Measurements from ENCODE around the gene PYROXD2. TPM values are rescaled to one million over a fixed set of nuclear protein-coding genes. Genes with fewer than 3 reads are reported as not detected.

Gene PYROXD2
- total RNA-seq, 4 donors from 2014 or later = 0.97 to 6.7 (median 3.8) TPM

DNA sequence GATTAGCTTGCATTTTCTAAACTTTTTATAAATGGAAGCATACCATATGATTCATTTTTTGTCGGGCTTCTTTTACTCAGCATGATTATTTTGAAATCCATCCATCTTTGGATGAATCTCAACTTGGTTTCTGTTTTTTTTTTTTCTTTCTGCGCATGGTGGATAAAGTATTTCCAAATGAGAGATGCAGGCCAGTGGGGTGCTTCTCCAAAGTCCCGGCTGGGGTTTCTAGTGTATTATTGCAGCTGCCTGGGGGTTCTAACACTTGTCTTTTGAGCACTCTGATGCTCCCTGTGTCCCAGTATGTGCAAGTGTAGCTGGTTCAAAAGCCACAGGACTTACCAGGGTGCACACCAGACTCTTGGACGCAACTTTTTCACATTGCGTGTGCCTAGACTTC lies 76.1 kb downstream of the PYROXD2 start:
- 78 to 83% methylated on average over 4 to 5 of the region's 5 CpGs for WGBS, 2 donors
- no peak overlapping the region for H3K4me3 ChIP-seq (ENCODE audit: low read depth, poor library complexity, severe bottlenecking)
- TF ChIP-seq, protein P1, sequence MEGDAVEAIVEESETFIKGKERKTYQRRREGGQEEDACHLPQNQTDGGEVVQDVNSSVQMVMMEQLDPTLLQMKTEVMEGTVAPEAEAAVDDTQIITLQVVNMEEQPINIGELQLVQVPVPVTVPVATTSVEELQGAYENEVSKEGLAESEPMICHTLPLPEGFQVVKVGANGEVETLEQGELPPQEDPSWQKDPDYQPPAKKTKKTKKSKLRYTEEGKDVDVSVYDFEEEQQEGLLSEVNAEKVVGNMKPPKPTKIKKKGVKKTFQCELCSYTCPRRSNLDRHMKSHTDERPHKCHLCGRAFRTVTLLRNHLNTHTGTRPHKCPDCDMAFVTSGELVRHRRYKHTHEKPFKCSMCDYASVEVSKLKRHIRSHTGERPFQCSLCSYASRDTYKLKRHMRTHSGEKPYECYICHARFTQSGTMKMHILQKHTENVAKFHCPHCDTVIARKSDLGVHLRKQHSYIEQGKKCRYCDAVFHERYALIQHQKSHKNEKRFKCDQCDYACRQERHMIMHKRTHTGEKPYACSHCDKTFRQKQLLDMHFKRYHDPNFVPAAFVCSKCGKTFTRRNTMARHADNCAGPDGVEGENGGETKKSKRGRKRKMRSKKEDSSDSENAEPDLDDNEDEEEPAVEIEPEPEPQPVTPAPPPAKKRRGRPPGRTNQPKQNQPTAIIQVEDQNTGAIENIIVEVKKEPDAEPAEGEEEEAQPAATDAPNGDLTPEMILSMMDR (IDR thresholded peaks at IDR 0.05) = no peak
- TF ChIP-seq POLR2A (IDR thresholded peaks at IDR 0.05) = no peak
- intact Hi-C loops (cut with DNase I; ENCODE audit: low total_unique reads) = no loop called here
- DNase-seq (ENCODE audit: low spot score in 2 of 2) = peak in 1 of 2 donors; percentile 52

DNA sequence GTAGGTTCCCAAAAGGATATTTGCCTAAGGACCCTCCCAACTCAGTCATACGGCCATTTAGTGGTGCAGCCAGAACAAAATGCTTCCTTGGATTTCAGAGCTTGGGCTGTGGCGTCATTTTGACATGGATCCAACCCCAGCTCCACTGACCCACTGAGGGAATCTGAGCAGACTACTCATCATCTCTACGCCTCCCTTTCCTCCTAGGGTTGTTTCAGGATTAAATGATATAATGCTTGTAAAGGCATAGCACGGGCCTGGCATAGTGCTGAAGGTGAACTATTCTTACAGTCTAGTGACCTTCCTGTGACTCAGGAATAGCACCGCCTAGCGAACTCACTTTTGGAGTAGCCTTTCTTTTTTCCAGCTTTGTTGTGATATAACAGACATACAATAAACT lies 76.7 kb downstream of the PYROXD2 start:
- intact Hi-C loops (cut with DNase I; ENCODE audit: low total_unique reads) = no loop called here
- TF ChIP-seq POLR2A (IDR thresholded peaks at IDR 0.05) = no peak
- TF ChIP-seq, protein P1 (IDR thresholded peaks at IDR 0.05) = no peak
- H3K4me3 ChIP-seq (ENCODE audit: low read depth, poor library complexity, severe bottlenecking) = no peak overlapping the region
- DNase-seq (ENCODE audit: low spot score in 2 of 2) = peak in 1 of 2 donors; percentile 21
- 68 to 83% methylated on average over 6 of the region's 6 CpGs for WGBS, 2 donors

DNA sequence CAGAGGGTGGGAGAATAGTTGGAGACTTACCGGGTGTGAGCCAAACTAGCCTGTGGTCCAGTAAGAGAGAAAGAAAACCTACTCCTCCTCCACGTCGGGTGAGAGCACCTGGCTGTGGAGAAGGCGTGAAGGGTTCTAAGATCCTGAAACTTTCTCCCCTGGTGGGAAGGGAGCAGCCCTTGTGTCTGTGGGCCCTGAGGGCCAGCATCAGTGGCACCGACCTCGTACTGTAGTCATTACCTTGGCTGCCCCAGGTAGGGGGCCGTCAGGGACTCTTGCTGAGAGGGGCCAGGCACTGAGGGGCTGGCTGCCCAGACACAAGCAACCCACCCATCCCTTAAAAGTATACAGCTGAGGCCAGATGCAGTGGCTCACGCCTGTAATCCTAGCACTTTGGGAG lies 77.5 kb downstream of the PYROXD2 start:
- DNase-seq (ENCODE audit: low spot score in 2 of 2) = peak in 1 of 2 donors; percentile 75
- TF ChIP-seq POLR2A (IDR thresholded peaks at IDR 0.05) = no peak
- TF ChIP-seq, protein P1 (IDR thresholded peaks at IDR 0.05) = no peak
- intact Hi-C loops (cut with DNase I; ENCODE audit: low total_unique reads) = no loop called here
- 87 to 89% methylated on average over 8 of the region's 8 CpGs for WGBS, 2 donors
- no peak overlapping the region for H3K4me3 ChIP-seq (ENCODE audit: low read depth, poor library complexity, severe bottlenecking)

MicroRNAs encoded within 50 kb of the gene (microRNA counts, 767-probe panel; counts per million panel counts)
- microRNA hsa-miR-1287 = 0 to 358 counts per million in 2 donors

Small RNA genes within 50 kb of the gene (microRNA-seq; reads per million reads assigned to microRNA genes)
- gene MIR1287 (ENCODE audit: borderline number of aligned reads in 1 of 2, borderline replicate concordance in 2 of 2) (60.0 to 78.8 reads per million in 2 donors), gene MIR4685 (ENCODE audit: borderline number of aligned reads in 1 of 2, borderline replicate concordance in 2 of 2) (0.57 to 1.4 reads per million in 2 donors)

Other genes starting within 250 kb of the PYROXD2 start
- gene LOXL4, start 147.0 kb downstream of the PYROXD2 start, total RNA-seq = 1 to 10 TPM; 1.7 to 4.0 (median 2.3) TPM
- 10 to 100 TPM; 23.3 to 63.9 (median 54.8) TPM for gene HPS1, start 31.8 kb upstream of the PYROXD2 start, total RNA-seq

Measured in lower leg skin (tissue), 4 donors.